ENCODE measurements around the gene NEFH. TPM values are rescaled to one million over a fixed set of nuclear protein-coding genes. Genes with fewer than 3 reads are reported as not detected.

NEFH gene
- total RNA-seq, 1 experiment from 2014 or later: not detected

DNA sequence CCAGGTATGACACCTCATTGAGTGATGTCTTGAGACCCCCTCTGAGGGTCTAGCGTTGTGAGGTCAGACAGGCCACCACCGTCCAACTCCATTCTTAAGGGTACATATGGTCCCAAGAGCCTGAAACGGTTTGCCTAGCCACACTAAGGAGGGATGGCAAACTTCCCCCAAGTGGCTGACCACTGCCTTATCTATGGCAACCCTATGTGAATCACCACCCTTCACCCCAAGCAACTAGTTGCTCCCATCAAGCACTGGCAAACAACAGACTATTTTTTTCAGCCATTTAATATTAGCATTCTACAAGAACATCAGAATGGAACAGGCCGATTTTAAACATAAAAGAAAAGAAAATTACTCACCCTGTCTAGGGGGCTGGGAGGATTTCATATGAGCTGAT is 50.7 kb downstream of the NEFH start:
- POLR2A ChIA-PET: no interaction called here
- BruUV-seq (replicated peaks): no TSS peak
- no peaks in the 10 kb centered on the region for H3K9me3 ChIP-seq (ENCODE audit: control insufficient read depth in 1 of 2, insufficient read depth in 1 of 2, low read depth in 1 of 2, low read length in 2 of 2)
- H4K20me1 ChIP-seq (ENCODE audit: insufficient read depth): no peaks in the 10 kb centered on the region
- H3K27ac ChIP-seq (ENCODE audit: low read depth, low read length): no peak overlapping the region
- no peak overlapping the region for H3K9ac ChIP-seq (ENCODE audit: low read length)
- H3K4me1 ChIP-seq (ENCODE audit: control insufficient read depth in 1 of 2, insufficient read depth in 2 of 2, low read length in 2 of 2): no peaks in the 10 kb centered on the region
- TF ChIP-seq, protein P1, sequence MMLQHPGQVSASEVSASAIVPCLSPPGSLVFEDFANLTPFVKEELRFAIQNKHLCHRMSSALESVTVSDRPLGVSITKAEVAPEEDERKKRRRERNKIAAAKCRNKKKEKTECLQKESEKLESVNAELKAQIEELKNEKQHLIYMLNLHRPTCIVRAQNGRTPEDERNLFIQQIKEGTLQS (IDR thresholded peaks at IDR 0.05): no peak
- TF ChIP-seq, protein P2, sequence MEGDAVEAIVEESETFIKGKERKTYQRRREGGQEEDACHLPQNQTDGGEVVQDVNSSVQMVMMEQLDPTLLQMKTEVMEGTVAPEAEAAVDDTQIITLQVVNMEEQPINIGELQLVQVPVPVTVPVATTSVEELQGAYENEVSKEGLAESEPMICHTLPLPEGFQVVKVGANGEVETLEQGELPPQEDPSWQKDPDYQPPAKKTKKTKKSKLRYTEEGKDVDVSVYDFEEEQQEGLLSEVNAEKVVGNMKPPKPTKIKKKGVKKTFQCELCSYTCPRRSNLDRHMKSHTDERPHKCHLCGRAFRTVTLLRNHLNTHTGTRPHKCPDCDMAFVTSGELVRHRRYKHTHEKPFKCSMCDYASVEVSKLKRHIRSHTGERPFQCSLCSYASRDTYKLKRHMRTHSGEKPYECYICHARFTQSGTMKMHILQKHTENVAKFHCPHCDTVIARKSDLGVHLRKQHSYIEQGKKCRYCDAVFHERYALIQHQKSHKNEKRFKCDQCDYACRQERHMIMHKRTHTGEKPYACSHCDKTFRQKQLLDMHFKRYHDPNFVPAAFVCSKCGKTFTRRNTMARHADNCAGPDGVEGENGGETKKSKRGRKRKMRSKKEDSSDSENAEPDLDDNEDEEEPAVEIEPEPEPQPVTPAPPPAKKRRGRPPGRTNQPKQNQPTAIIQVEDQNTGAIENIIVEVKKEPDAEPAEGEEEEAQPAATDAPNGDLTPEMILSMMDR (IDR thresholded peaks at IDR 0.05 in 2 of 3, conservative IDR thresholded peaks at IDR 0.05 in 1 of 3; ENCODE audit: borderline replicate concordance in 1 of 3, insufficient read depth in 1 of 3, low read depth in 2 of 3, low read length in 2 of 3): no peak
- no peaks in the 10 kb centered on the region for H3K79me2 ChIP-seq (ENCODE audit: insufficient read depth, low read length)
- peaks cover 56 to 66% of the 10 kb centered on the region in 2 experiments for H3K36me3 ChIP-seq (ENCODE audit: control insufficient read depth in 1 of 2, insufficient read depth in 2 of 2, low read length in 2 of 2)
- H2AFZ ChIP-seq (ENCODE audit: low read depth, low read length, poor library complexity, severe bottlenecking): no peak overlapping the region
- H3K4me2 ChIP-seq (ENCODE audit: low read length): no peak overlapping the region
- H3K27me3 ChIP-seq (ENCODE audit: insufficient read depth, low read length): no peaks in the 10 kb centered on the region
- intact Hi-C loops (cut with micrococcal nuclease): no loop called here
- H3K4me3 ChIP-seq (replicated peaks in 1 of 2; ENCODE audit: low read depth in 1 of 2, low read length in 2 of 2): no peak overlapping the region
- no peak for DNase-seq (ENCODE audit: low read depth, low spot score)
- no peak for ATAC-seq
- RAD21 ChIA-PET (ENCODE audit: low non-redundant PET in 1 of 2, low total read pairs in 2 of 2, uncharacterized antibody in 2 of 2, unreplicated experiment in 2 of 2): no interaction called here
- H3K9me2 ChIP-seq (ENCODE audit: insufficient read depth): no peaks in the 10 kb centered on the region
- CTCF ChIA-PET: no interaction called here

DNA sequence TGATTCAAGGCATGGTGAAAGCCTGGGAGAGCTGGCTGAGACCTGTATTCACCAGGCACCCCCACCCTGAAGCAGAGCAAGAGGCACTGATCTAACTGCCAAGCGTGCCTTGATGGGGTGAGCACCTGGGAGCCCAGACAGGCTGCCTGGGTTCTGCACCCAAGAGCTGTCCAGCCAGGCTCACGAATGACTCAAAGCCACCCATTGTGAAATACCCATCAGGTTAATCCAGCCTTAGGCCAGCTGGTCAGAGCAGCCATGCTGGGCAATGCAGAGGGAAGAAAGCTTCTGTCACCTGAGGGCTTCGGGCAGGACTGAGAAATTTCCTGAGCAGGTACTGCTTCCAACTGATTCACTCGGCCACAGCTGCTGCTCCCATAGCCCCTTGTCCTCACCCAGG is 51.4 kb downstream of the NEFH start:
- ChIA-PET POLR2A (interaction anchor here (1.0 kb wide), 1 partner anchor 22 kb away, joined by 4 read pairs; the partner anchor contains the start of gene THOC5), RAD21 (ENCODE audit: low non-redundant PET in 1 of 2, low total read pairs in 2 of 2, uncharacterized antibody in 2 of 2, unreplicated experiment in 2 of 2) (no interaction called here), CTCF (no interaction called here)
- H3K79me2 ChIP-seq (ENCODE audit: insufficient read depth, low read length): no peaks in the 10 kb centered on the region
- H4K20me1 ChIP-seq (ENCODE audit: insufficient read depth): no peaks in the 10 kb centered on the region
- no peaks in the 10 kb centered on the region for H3K9me3 ChIP-seq (ENCODE audit: control insufficient read depth in 1 of 2, insufficient read depth in 1 of 2, low read depth in 1 of 2, low read length in 2 of 2)
- H2AFZ ChIP-seq (ENCODE audit: low read depth, low read length, poor library complexity, severe bottlenecking): no peak overlapping the region
- DNase-seq (ENCODE audit: low read depth, low spot score) (no peak), ATAC-seq (no peak)
- no peak overlapping the region for H3K4me2 ChIP-seq (ENCODE audit: low read length)
- H3K9me2 ChIP-seq (ENCODE audit: insufficient read depth): no peaks in the 10 kb centered on the region
- TF ChIP-seq, protein P3, sequence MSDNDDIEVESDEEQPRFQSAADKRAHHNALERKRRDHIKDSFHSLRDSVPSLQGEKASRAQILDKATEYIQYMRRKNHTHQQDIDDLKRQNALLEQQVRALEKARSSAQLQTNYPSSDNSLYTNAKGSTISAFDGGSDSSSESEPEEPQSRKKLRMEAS (IDR thresholded peaks at IDR 0.05): no peak
- TF ChIP-seq TCF7L2 (IDR thresholded peaks at IDR 0.05; ENCODE audit: borderline replicate concordance, extremely low read depth, insufficient read depth, insufficient read length) (no peak), JUND (IDR thresholded peaks at IDR 0.05) (no peak), YY1 (IDR thresholded peaks at IDR 0.05; ENCODE audit: extremely low read depth, insufficient replicate concordance, low read depth, low read length) (no peak), FOSL1 (IDR thresholded peaks at IDR 0.05; ENCODE audit: low read depth) (no peak), SP1 (IDR thresholded peaks at IDR 0.05; ENCODE audit: low read depth) (no peak), EZH2phosphoT487 (IDR thresholded peaks at IDR 0.05; ENCODE audit: borderline replicate concordance) (no peak), CBX3 (IDR thresholded peaks at IDR 0.05; ENCODE audit: low read depth) (no peak), EGR1 (IDR thresholded peaks at IDR 0.05; ENCODE audit: low read depth) (no peak), POLR2AphosphoS5 (IDR thresholded peaks at IDR 0.05; ENCODE audit: low read depth, low read length) (no peak), EZH2 (IDR thresholded peaks at IDR 0.05) (no peak), ZFX (IDR thresholded peaks at IDR 0.05) (no peak), ELF1 (IDR thresholded peaks at IDR 0.05; ENCODE audit: borderline replicate concordance, low read depth) (no peak)
- TF ChIP-seq, protein P4, sequence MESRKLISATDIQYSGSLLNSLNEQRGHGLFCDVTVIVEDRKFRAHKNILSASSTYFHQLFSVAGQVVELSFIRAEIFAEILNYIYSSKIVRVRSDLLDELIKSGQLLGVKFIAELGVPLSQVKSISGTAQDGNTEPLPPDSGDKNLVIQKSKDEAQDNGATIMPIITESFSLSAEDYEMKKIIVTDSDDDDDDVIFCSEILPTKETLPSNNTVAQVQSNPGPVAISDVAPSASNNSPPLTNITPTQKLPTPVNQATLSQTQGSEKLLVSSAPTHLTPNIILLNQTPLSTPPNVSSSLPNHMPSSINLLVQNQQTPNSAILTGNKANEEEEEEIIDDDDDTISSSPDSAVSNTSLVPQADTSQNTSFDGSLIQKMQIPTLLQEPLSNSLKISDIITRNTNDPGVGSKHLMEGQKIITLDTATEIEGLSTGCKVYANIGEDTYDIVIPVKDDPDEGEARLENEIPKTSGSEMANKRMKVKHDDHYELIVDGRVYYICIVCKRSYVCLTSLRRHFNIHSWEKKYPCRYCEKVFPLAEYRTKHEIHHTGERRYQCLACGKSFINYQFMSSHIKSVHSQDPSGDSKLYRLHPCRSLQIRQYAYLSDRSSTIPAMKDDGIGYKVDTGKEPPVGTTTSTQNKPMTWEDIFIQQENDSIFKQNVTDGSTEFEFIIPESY (IDR thresholded peaks at IDR 0.05; ENCODE audit: extremely low read depth, insufficient replicate concordance, low read length): no peak
- H3K36me3 ChIP-seq (ENCODE audit: control insufficient read depth in 1 of 2, insufficient read depth in 2 of 2, low read length in 2 of 2): peaks cover 60 to 71% of the 10 kb centered on the region in 2 experiments
- no peaks in the 10 kb centered on the region for H3K27me3 ChIP-seq (ENCODE audit: insufficient read depth, low read length)
- BruUV-seq (replicated peaks): no TSS peak
- H3K4me1 ChIP-seq (ENCODE audit: control insufficient read depth in 1 of 2, insufficient read depth in 2 of 2, low read length in 2 of 2): no peaks in the 10 kb centered on the region
- H3K9ac ChIP-seq (ENCODE audit: low read length): no peak overlapping the region
- H3K4me3 ChIP-seq (replicated peaks in 1 of 2; ENCODE audit: low read depth in 1 of 2, low read length in 2 of 2): no peak overlapping the region
- intact Hi-C loops (cut with micrococcal nuclease): no loop called here
- H3K27ac ChIP-seq (ENCODE audit: low read depth, low read length): no peak overlapping the region
